Smooth muscle cell of the pulmonary artery (primary cell): Measurements from ENCODE around the gene COL21A1. TPM values are rescaled to one million over a fixed set of nuclear protein-coding genes. Genes with fewer than 3 reads are reported as not detected.

Source experiments
- total RNA-seq: library from RNA; depleted of rRNA; stranded (reverse); fragments of >200 nt; gene quantifications from 2 replicates; pipeline ENCODE4 v1.2.3, GENCODE V29; 2014

COL21A1 gene
- total RNA-seq, result 1.6 and 23.1 TPM in 2 replicates

DNA sequence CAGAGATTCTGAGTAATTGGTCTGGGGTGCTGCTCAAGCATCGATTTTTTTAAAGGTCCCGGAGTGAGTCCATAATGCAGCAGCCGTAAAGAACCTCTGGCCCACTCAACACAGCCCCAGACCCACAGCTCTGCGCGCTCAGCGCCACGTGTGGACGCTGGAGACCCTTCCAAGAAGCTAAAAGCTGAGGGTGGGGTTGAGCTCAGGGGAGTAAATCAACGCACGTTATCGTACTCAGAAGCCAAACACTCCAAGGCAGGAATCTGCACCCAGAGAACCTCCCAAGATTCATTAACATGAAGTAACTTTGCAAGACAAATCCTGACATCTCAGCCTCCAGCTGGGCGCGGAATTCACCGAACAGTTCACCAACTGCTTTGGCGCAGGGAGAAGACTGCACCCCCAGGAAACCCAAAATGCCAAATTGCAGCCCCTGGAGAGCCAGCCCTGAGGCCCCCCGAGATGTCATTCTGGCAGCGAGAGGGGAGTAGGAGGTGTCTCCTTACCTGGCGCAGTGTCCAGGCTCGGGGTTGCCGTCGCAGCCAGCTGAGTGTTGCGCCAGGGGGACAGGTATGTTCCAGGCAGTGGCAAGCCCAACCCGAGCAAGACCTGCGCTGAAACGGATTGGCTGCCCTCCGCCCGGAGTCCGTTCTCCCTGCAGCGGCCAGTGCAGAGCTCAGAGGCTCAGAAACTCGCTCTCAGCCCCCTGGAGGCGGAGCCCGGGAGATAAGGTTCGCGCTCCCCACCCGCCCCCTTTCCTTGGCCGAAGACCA is at the start of gene COL21A1:
Gene COL21A1 (minus strand): TSS at position 700 of the 773 bp plus-strand sequence. CDS start 64,962 bp downstream, outside the sequence.

